ENCODE data around the gene KBTBD4. TPM values are rescaled to one million over a fixed set of nuclear protein-coding genes. Genes with fewer than 3 reads are reported as not detected.

The KBTBD4 gene
- total and polyA plus RNA-seq, 2 donors (not counting 1 experiment from before 2014, with no cell fraction given): 8.6 to 20.3 TPM

GRCh38 chr11:47620836-47621378, 42.1 kb upstream of the KBTBD4 start:
- no peaks in the 10 kb centered on the region for H3K79me2 ChIP-seq (ENCODE audit: control insufficient read depth, insufficient read depth, low read length)
- H3K4me3 ChIP-seq (ENCODE audit: control extremely low read depth in 1 of 5, extremely low read depth in 1 of 5, insufficient read depth in 1 of 5, low read depth in 2 of 5, low read length in 4 of 5): no peak overlapping the region
- ChIA-PET CTCF (no interaction called here), POLR2A (interaction anchor here (0.7 kb wide), 1 partner anchor 434 kb away, joined by 4 read pairs; no protein-coding TSS in a partner anchor)
- H3K36me3 ChIP-seq (replicated peaks in 1 of 2; ENCODE audit: control extremely low read depth in 1 of 2, control insufficient read depth in 1 of 2, extremely low read depth in 1 of 2, insufficient read depth in 2 of 2, low read length in 1 of 2): peaks cover 32 to 51% of the 10 kb centered on the region in 2 experiments
- no CpG with 5 or more reads among the region's 2 CpGs for WGBS (ENCODE audit: insufficient coverage)
- no peak for TF ChIP-seq EZH2 (IDR thresholded peaks at IDR 0.05; ENCODE audit: borderline replicate concordance, insufficient read depth, low read depth, low read length, poor library complexity, severe bottlenecking)
- no peak for TF ChIP-seq CTCF (IDR thresholded peaks at IDR 0.05)
- H2AFZ ChIP-seq (ENCODE audit: insufficient read depth, low read depth, low read length, poor library complexity, severe bottlenecking): no peak overlapping the region
- Mint-ChIP-seq H3K4me3 (no peak overlapping the region), H3K27ac (no peak overlapping the region), H3K9me3 (ENCODE audit: insufficient read depth) (no peaks in the 10 kb centered on the region), H3K27me3 (no peaks in the 10 kb centered on the region), H3K4me1 (no peaks in the 10 kb centered on the region)
- H3K27ac ChIP-seq (ENCODE audit: low read length in 2 of 2): no peak overlapping the region
- no peak overlapping the region for H3K9ac ChIP-seq (ENCODE audit: low read length)
- H3K27me3 ChIP-seq (replicated peaks in 1 of 4; ENCODE audit: control extremely low read depth in 1 of 4, control insufficient read depth in 3 of 4, insufficient read depth in 4 of 4, low read length in 3 of 4): no peaks in the 10 kb centered on the region
- intact Hi-C loops (cut with micrococcal nuclease): no loop called here
- ATAC-seq (ENCODE audit: low read depth): no peak
- no peak for DNase-seq
- no peaks in the 10 kb centered on the region for H4K20me1 ChIP-seq (ENCODE audit: control insufficient read depth, insufficient read depth, low read length, poor library complexity, severe bottlenecking)
- no peaks in the 10 kb centered on the region for H3K4me1 ChIP-seq (ENCODE audit: control insufficient read depth in 2 of 2, insufficient read depth in 2 of 2, low read length in 2 of 2)
- H3K4me2 ChIP-seq (replicated peaks; ENCODE audit: low read depth, low read length, poor library complexity, severe bottlenecking): no peak overlapping the region
- no peaks in the 10 kb centered on the region for H3K9me3 ChIP-seq (ENCODE audit: control extremely low read depth in 1 of 3, control insufficient read depth in 2 of 3, insufficient read depth in 1 of 3, low read length in 2 of 3)

DNA sequence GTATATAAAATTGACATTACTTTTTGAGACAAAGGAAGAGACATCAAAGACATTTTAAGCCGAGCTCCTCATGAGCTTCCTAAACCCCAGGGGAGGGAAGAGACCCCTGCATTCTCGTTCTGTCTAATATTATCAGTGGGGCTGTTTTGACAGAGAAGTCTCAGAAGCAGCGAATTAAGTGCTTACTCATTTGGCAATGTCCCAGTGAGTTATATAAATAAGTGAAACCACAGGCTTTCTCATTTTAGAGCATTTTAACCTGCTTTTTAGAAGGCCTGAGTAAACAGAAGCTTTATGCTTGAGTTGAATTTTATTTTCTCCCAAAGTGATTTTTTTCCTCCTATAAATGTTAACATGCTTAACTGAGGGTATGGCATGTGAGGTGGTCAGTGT, 38.6 kb upstream of the KBTBD4 start:
- no peaks in the 10 kb centered on the region for H3K9me3 Mint-ChIP-seq (ENCODE audit: insufficient read depth)
- Histone ChIP-seq H3K79me2 (ENCODE audit: control insufficient read depth, insufficient read depth, low read length) (no peaks in the 10 kb centered on the region), H3K4me1 (ENCODE audit: control insufficient read depth in 2 of 2, insufficient read depth in 2 of 2, low read length in 2 of 2) (no peaks in the 10 kb centered on the region), H3K4me2 (replicated peaks; ENCODE audit: low read depth, low read length, poor library complexity, severe bottlenecking) (no peak overlapping the region), H3K4me3 (ENCODE audit: control extremely low read depth in 1 of 5, extremely low read depth in 1 of 5, insufficient read depth in 1 of 5, low read depth in 2 of 5, low read length in 4 of 5) (no peak overlapping the region), H4K20me1 (ENCODE audit: control insufficient read depth, insufficient read depth, low read length, poor library complexity, severe bottlenecking) (no peaks in the 10 kb centered on the region), H2AFZ (ENCODE audit: insufficient read depth, low read depth, low read length, poor library complexity, severe bottlenecking) (no peak overlapping the region), H3K36me3 (replicated peaks in 1 of 2; ENCODE audit: control extremely low read depth in 1 of 2, control insufficient read depth in 1 of 2, extremely low read depth in 1 of 2, insufficient read depth in 2 of 2, low read length in 1 of 2) (peaks cover 21 to 35% of the 10 kb centered on the region in 2 experiments), H3K27ac (ENCODE audit: low read length in 2 of 2) (no peak overlapping the region), H3K9me3 (ENCODE audit: control extremely low read depth in 1 of 3, control insufficient read depth in 2 of 3, insufficient read depth in 1 of 3, low read length in 2 of 3) (no peaks in the 10 kb centered on the region), H3K27me3 (replicated peaks in 1 of 4; ENCODE audit: control extremely low read depth in 1 of 4, control insufficient read depth in 3 of 4, insufficient read depth in 4 of 4, low read length in 3 of 4) (no peaks in the 10 kb centered on the region), H3K9ac (ENCODE audit: low read length) (no peak overlapping the region)
- no peak for ATAC-seq (ENCODE audit: low read depth)
- no peak overlapping the region for H3K4me3 Mint-ChIP-seq
- no peaks in the 10 kb centered on the region for H3K4me1 Mint-ChIP-seq
- DNase-seq: no peak
- intact Hi-C loops (cut with micrococcal nuclease): no loop called here
- no peaks in the 10 kb centered on the region for H3K27me3 Mint-ChIP-seq
- ChIA-PET POLR2A (no interaction called here), CTCF (interaction anchor here (0.6 kb wide), 1 partner anchor 78 kb away, joined by 3 read pairs; no protein-coding TSS in a partner anchor)
- no peak overlapping the region for H3K27ac Mint-ChIP-seq
- no CpG with 5 or more reads among the region's 3 CpGs for WGBS (ENCODE audit: insufficient coverage)
- no peak for TF ChIP-seq EZH2 (IDR thresholded peaks at IDR 0.05; ENCODE audit: borderline replicate concordance, insufficient read depth, low read depth, low read length, poor library complexity, severe bottlenecking)

Measured in B cell (primary cell).